Lower leg skin (tissue), 4 donors: Measurements from ENCODE around the gene DDX5. TPM values are rescaled to one million over a fixed set of nuclear protein-coding genes. Genes with fewer than 3 reads are reported as not detected.

Experiments used
- DNase-seq, 2 donors: peaks; one replicate each; pipeline ENCODE4 v3.0.0-alpha.2; 2019; ENCODE audit warnings: low spot score in 2 of 2
- H3K4me3 ChIP-seq: fragments of 200-600 bp; sonication (generic); 2 replicates; pipeline ENCODE4 v1.5.1; 2017; ENCODE audit warnings: mild to moderate bottlenecking, low read depth; ENCODE audit not compliant: poor library complexity, severe bottlenecking
- POLR2A ChIP-seq, 2 donors: fragments of 450-650 bp; IDR thresholded peaks; one replicate each; pipeline ENCODE4 v1.6.1; 2016 to 2017; ENCODE audit warnings: antibody characterized with exemption in 2 of 2, mild to moderate bottlenecking in 1 of 2, moderate library complexity in 1 of 2
- WGBS, 2 donors: methylation state at CpG; one replicate each; pipeline ENCODE4 v1.1.5; 2018; 5-methylcytosine and 5-hydroxymethylcytosine counted together
- intact Hi-C: fragments of 100-400 bp; cut with DNase I; formaldehyde crosslinking; loops from one replicate; pipeline ENCODE4 v1.15.0; 2023; ENCODE audit warnings: low total_unique reads
- total RNA-seq, 4 donors: library from RNA; depleted of rRNA; stranded (reverse); fragments of >200 nt; gene quantifications; one replicate each; pipeline ENCODE4 v1.1.0, GENCODE V29; 2016
- TF ChIP-seq, protein P1 (sequence below), 3 donors: fragments of 450-650 bp; IDR thresholded peaks; one replicate each; pipeline ENCODE4 v1.5.1; 2016; ENCODE audit warnings: antibody characterized with exemption in 3 of 3, mild to moderate bottlenecking in 3 of 3, moderate library complexity in 2 of 3

DDX5 gene
- 100 to 1,000 TPM; 497 to 985 (median 764) TPM for total RNA-seq

DNA sequence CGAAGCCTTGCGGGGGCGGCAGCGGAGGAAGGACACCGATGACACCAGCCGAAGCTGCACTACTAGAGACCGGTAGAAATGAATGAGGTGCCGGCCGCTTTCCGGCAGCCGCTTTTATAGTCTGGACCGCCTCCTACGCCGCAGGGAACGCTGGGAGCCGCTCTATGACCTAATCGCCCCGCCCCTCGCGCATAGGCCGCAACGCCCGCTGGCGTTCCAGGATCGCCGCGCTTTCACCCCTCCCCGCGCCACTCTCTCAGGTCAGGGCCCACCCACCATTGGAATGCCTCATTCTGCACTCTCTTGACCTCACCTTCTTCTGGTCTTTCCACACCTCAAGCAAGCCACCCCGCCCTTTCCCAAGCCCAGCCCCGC lies at the start of gene DDX5:
DDX5 (minus strand) TSS at position 89 of the 375 bp plus-strand sequence. CDS start 170 bp downstream, outside the sequence.
- TF ChIP-seq POLR2A (IDR thresholded peaks at IDR 0.05): peak in 1 of 2 donors; percentile 98
- TF ChIP-seq, protein P1, sequence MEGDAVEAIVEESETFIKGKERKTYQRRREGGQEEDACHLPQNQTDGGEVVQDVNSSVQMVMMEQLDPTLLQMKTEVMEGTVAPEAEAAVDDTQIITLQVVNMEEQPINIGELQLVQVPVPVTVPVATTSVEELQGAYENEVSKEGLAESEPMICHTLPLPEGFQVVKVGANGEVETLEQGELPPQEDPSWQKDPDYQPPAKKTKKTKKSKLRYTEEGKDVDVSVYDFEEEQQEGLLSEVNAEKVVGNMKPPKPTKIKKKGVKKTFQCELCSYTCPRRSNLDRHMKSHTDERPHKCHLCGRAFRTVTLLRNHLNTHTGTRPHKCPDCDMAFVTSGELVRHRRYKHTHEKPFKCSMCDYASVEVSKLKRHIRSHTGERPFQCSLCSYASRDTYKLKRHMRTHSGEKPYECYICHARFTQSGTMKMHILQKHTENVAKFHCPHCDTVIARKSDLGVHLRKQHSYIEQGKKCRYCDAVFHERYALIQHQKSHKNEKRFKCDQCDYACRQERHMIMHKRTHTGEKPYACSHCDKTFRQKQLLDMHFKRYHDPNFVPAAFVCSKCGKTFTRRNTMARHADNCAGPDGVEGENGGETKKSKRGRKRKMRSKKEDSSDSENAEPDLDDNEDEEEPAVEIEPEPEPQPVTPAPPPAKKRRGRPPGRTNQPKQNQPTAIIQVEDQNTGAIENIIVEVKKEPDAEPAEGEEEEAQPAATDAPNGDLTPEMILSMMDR (IDR thresholded peaks at IDR 0.05): no peak
- H3K4me3 ChIP-seq: peak within 1 kb of the TSS; percentile 85
- intact Hi-C loops: no loop called here
- DNase-seq: peak; percentile 96 to 99
- 0 to 1% methylated on average over 27 to 31 of the region's 31 CpGs for WGBS, 2 donors

DNA sequence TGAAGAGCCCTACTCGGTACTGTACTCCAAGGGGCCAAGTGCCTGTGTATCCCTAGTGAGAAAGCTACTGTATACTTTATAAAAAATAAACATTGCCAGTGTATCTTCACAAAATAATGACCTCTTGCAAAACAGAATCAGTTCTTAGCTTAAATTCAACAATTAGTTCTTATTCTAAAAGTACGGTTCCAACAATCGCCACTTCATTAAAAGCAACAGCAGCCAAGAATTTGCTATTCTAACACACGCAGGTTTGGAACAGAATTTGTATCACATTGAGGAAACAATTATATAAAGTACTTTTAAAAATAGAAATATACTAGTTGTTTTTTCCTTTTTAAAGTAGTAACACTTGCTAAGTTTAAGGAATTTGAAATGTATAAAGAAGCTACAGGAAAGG lies 49.2 kb upstream of the DDX5 start:
- intact Hi-C loops: no loop called here
- 69 to 78% methylated on average over 4 of the region's 4 CpGs for WGBS, 2 donors
- TF ChIP-seq POLR2A (IDR thresholded peaks at IDR 0.05): no peak
- TF ChIP-seq, protein P1 (IDR thresholded peaks at IDR 0.05): no peak
- DNase-seq: no peak
- no peak overlapping the region for H3K4me3 ChIP-seq

- intact Hi-C loops: no loop called here
- TF ChIP-seq POLR2A (IDR thresholded peaks at IDR 0.05): no peak
- DNase-seq: no peak
- H3K4me3 ChIP-seq: no peak overlapping the region
These were observed 48.0 kb upstream of the DDX5 start for GRCh38 chr17:64554028-64554637.

GRCh38 chr17:64551461-64551860 lies 45.4 kb upstream of the DDX5 start:
- no peak for DNase-seq
- WGBS, 2 donors: 75 to 77% methylated on average over 5 of the region's 5 CpGs
- no peak overlapping the region for H3K4me3 ChIP-seq
- intact Hi-C loops: no loop called here
- TF ChIP-seq, protein P1 (IDR thresholded peaks at IDR 0.05): no peak
- no peak for TF ChIP-seq POLR2A (IDR thresholded peaks at IDR 0.05)

DNA sequence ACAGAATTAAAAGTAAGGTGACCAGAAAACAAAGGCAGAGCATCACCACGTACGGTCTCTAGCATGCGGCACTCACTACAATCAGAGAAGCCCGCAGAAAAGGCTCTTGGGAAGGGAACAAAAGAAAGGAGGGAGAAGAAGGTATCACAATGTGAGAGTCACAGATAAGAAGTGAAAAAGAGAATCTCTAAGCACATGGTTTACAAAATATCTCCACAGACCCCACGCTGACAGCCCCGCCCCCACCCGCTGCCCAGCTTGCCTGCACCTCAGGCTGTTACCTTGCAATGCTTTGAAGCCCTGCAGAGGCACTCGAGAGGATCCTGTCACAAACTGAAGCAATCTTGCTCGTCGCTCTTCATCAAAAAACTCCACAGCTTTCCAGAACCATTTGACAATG lies 41.2 kb upstream of the DDX5 start:
- DNase-seq: no peak
- WGBS, 2 donors: 84 to 86% methylated on average over 10 of the region's 10 CpGs
- intact Hi-C loops: no loop called here
- TF ChIP-seq POLR2A (IDR thresholded peaks at IDR 0.05): no peak
- TF ChIP-seq, protein P1 (IDR thresholded peaks at IDR 0.05): no peak
- no peak overlapping the region for H3K4me3 ChIP-seq

- WGBS, 2 donors: 89 to 91% methylated on average over 7 of the region's 7 CpGs
- H3K4me3 ChIP-seq: no peak overlapping the region
- no peak for DNase-seq
- TF ChIP-seq POLR2A (IDR thresholded peaks at IDR 0.05): no peak
- TF ChIP-seq, protein P1 (IDR thresholded peaks at IDR 0.05): no peak
- intact Hi-C loops: no loop called here
These were observed 40.6 kb upstream of the DDX5 start for GRCh38 chr17:64546716-64547115.
